ENCODE data around the gene HNRNPA1. TPM values are rescaled to one million over a fixed set of nuclear protein-coding genes. Genes with fewer than 3 reads are reported as not detected.
"Not testable (repeated sequence)": the region's sequence is repeated elsewhere in the genome, so short reads cannot be mapped to it uniquely, and the experiment has no call there.

Gene HNRNPA1
- total and polyA plus RNA-seq, 5 donors from 2014 or later, result 750 to 1,288 (median 852) TPM

GRCh38 chr12:54325442-54326109 lies 45.0 kb downstream of the HNRNPA1 start:
- not testable (repeated sequence) for H3K36me3 Mint-ChIP-seq; H3K27me3 ChIP-seq (ENCODE audit: control insufficient read depth, insufficient read depth, low read length); ATAC-seq (ENCODE audit: low read depth in 2 of 2); H3K9me3 Mint-ChIP-seq; H3K27me3 Mint-ChIP-seq; H3K36me3 ChIP-seq (ENCODE audit: control insufficient read depth, insufficient read depth, low read length); DNase-seq; H3K9me3 ChIP-seq (ENCODE audit: control insufficient read depth in 2 of 2, low read length in 2 of 2)
- H3K4me3 ChIP-seq (ENCODE audit: low read depth, low read length), result peak overlapping the region; percentile 96
- H3K4me1 ChIP-seq (ENCODE audit: control insufficient read depth, insufficient read depth, low read length, poor library complexity, severe bottlenecking), result peaks cover 36% of the 10 kb centered on the region
- peak overlapping the region; percentile 93 to 100 (median 99) for H3K4me3 Mint-ChIP-seq
- H3K27ac Mint-ChIP-seq, result peak overlapping the region; percentile 94 to 100 (median 98)
- peaks cover 10 to 51% (median 37%) of the 10 kb centered on the region in 4 donors for H3K4me1 Mint-ChIP-seq
- H3K27ac ChIP-seq (ENCODE audit: insufficient read depth, low read length, poor library complexity, severe bottlenecking), result peak overlapping the region; percentile 65

GRCh38 chr12:54328595-54329337 lies 48.2 kb downstream of the HNRNPA1 start:
- Mint-ChIP-seq H3K36me3 (peaks cover 10% of the 10 kb centered on the region), H3K9me3 (no peaks in the 10 kb centered on the region), H3K4me1 (peaks cover 13 to 75% (median 55%) of the 10 kb centered on the region in 4 donors), H3K27ac (peak overlapping the region; percentile 3 to 92 (median 37)), H3K27me3 (peaks cover 7% of the 10 kb centered on the region), H3K4me3 (peak overlapping the region in 2 of 4 donors; percentile 57 to 76)
- ATAC-seq (ENCODE audit: low read depth in 2 of 2) (no peak), DNase-seq (no peak)
- Histone ChIP-seq H3K27ac (ENCODE audit: insufficient read depth, low read length, poor library complexity, severe bottlenecking) (no peak overlapping the region), H3K4me1 (ENCODE audit: control insufficient read depth, insufficient read depth, low read length, poor library complexity, severe bottlenecking) (peaks cover 58% of the 10 kb centered on the region), H3K4me3 (ENCODE audit: low read depth, low read length) (no peak overlapping the region), H3K27me3 (ENCODE audit: control insufficient read depth, insufficient read depth, low read length) (no peaks in the 10 kb centered on the region), H3K9me3 (ENCODE audit: control insufficient read depth in 2 of 2, low read length in 2 of 2) (no peaks in the 10 kb centered on the region), H3K36me3 (ENCODE audit: control insufficient read depth, insufficient read depth, low read length) (peaks cover 3% of the 10 kb centered on the region)

GRCh38 chr12:54329759-54330158 lies 49.2 kb downstream of the HNRNPA1 start:
- Mint-ChIP-seq H3K4me1 (peaks cover 13 to 76% (median 49%) of the 10 kb centered on the region in 4 donors), H3K36me3 (peaks cover 10% of the 10 kb centered on the region), H3K4me3 (peak overlapping the region in 1 of 4 donors; percentile 20), H3K27ac (peak overlapping the region in 1 of 3 donors; percentile 92), H3K27me3 (peaks cover 4% of the 10 kb centered on the region), H3K9me3 (no peaks in the 10 kb centered on the region)
- peaks cover 3% of the 10 kb centered on the region for H3K36me3 ChIP-seq (ENCODE audit: control insufficient read depth, insufficient read depth, low read length)
- no peak for DNase-seq
- H3K4me1 ChIP-seq (ENCODE audit: control insufficient read depth, insufficient read depth, low read length, poor library complexity, severe bottlenecking), result peaks cover 56% of the 10 kb centered on the region
- H3K27me3 ChIP-seq (ENCODE audit: control insufficient read depth, insufficient read depth, low read length), result no peaks in the 10 kb centered on the region
- no peak overlapping the region for H3K4me3 ChIP-seq (ENCODE audit: low read depth, low read length)
- H3K27ac ChIP-seq (ENCODE audit: insufficient read depth, low read length, poor library complexity, severe bottlenecking), result no peak overlapping the region
- no peaks in the 10 kb centered on the region for H3K9me3 ChIP-seq (ENCODE audit: control insufficient read depth in 2 of 2, low read length in 2 of 2)
- ATAC-seq (ENCODE audit: low read depth in 2 of 2), result no peak

GRCh38 chr12:54330442-54330841 lies 49.9 kb downstream of the HNRNPA1 start:
- peaks cover 54% of the 10 kb centered on the region for H3K4me1 ChIP-seq (ENCODE audit: control insufficient read depth, insufficient read depth, low read length, poor library complexity, severe bottlenecking)
- H3K4me3 ChIP-seq (ENCODE audit: low read depth, low read length), result peak overlapping the region; percentile 46
- ATAC-seq (ENCODE audit: low read depth in 2 of 2) (no peak), DNase-seq (no peak)
- H3K27ac ChIP-seq (ENCODE audit: insufficient read depth, low read length, poor library complexity, severe bottlenecking), result peak overlapping the region; percentile 59
- peaks cover 6% of the 10 kb centered on the region for H3K36me3 Mint-ChIP-seq
- H3K9me3 ChIP-seq (ENCODE audit: control insufficient read depth in 2 of 2, low read length in 2 of 2), result no peaks in the 10 kb centered on the region
- peaks cover 3% of the 10 kb centered on the region for H3K36me3 ChIP-seq (ENCODE audit: control insufficient read depth, insufficient read depth, low read length)
- H3K4me3 Mint-ChIP-seq, result peak overlapping the region; percentile 5 to 84 (median 12)
- H3K27ac Mint-ChIP-seq, result peak overlapping the region; percentile 82 to 92 (median 87)
- no peaks in the 10 kb centered on the region for H3K27me3 Mint-ChIP-seq
- peaks cover 10 to 70% (median 46%) of the 10 kb centered on the region in 4 donors for H3K4me1 Mint-ChIP-seq
- H3K27me3 ChIP-seq (ENCODE audit: control insufficient read depth, insufficient read depth, low read length), result no peaks in the 10 kb centered on the region
- H3K9me3 Mint-ChIP-seq, result no peaks in the 10 kb centered on the region

- no peaks in the 10 kb centered on the region for H3K27me3 Mint-ChIP-seq
Measured at GRCh38 chr12:54331461-54331860, 50.9 kb downstream of the HNRNPA1 start.

GRCh38 chr12:54333420-54334034 lies 53.0 kb downstream of the HNRNPA1 start:
- Mint-ChIP-seq H3K27me3 (no peaks in the 10 kb centered on the region), H3K9me3 (no peaks in the 10 kb centered on the region), H3K4me1 (peaks cover 21 to 72% (median 49%) of the 10 kb centered on the region in 4 donors), H3K27ac (peak overlapping the region in 1 of 3 donors; percentile 60), H3K36me3 (peaks cover 9% of the 10 kb centered on the region), H3K4me3 (no peak overlapping the region)
- Histone ChIP-seq H3K4me1 (ENCODE audit: control insufficient read depth, insufficient read depth, low read length, poor library complexity, severe bottlenecking) (peaks cover 43% of the 10 kb centered on the region), H3K4me3 (ENCODE audit: low read depth, low read length) (no peak overlapping the region), H3K27me3 (ENCODE audit: control insufficient read depth, insufficient read depth, low read length) (no peaks in the 10 kb centered on the region), H3K9me3 (ENCODE audit: control insufficient read depth in 2 of 2, low read length in 2 of 2) (no peaks in the 10 kb centered on the region), H3K27ac (ENCODE audit: insufficient read depth, low read length, poor library complexity, severe bottlenecking) (no peak overlapping the region), H3K36me3 (ENCODE audit: control insufficient read depth, insufficient read depth, low read length) (peaks cover 6% of the 10 kb centered on the region)
- DNase-seq (no peak), ATAC-seq (ENCODE audit: low read depth in 2 of 2) (no peak)

More at GRCh38 chr12:54331461-54331860, 50.9 kb downstream of the HNRNPA1 start:
- no peaks in the 10 kb centered on the region for H3K9me3 Mint-ChIP-seq
- peak overlapping the region; percentile 60 for H3K27ac ChIP-seq (ENCODE audit: insufficient read depth, low read length, poor library complexity, severe bottlenecking)
- H3K36me3 ChIP-seq (ENCODE audit: control insufficient read depth, insufficient read depth, low read length), result peaks cover 4% of the 10 kb centered on the region
- H3K27ac Mint-ChIP-seq, result peak overlapping the region; percentile 66 to 92 (median 92)
- H3K36me3 Mint-ChIP-seq, result peaks cover 6% of the 10 kb centered on the region
- peak overlapping the region in 3 of 4 donors; percentile 27 to 56 (median 36) for H3K4me3 Mint-ChIP-seq
- DNase-seq (no peak), ATAC-seq (ENCODE audit: low read depth in 2 of 2) (no peak)
- peak overlapping the region; percentile 40 for H3K4me3 ChIP-seq (ENCODE audit: low read depth, low read length)
- no peaks in the 10 kb centered on the region for H3K9me3 ChIP-seq (ENCODE audit: control insufficient read depth in 2 of 2, low read length in 2 of 2)
- peaks cover 10 to 70% (median 49%) of the 10 kb centered on the region in 4 donors for H3K4me1 Mint-ChIP-seq
- no peaks in the 10 kb centered on the region for H3K27me3 ChIP-seq (ENCODE audit: control insufficient read depth, insufficient read depth, low read length)
- H3K4me1 ChIP-seq (ENCODE audit: control insufficient read depth, insufficient read depth, low read length, poor library complexity, severe bottlenecking), result peaks cover 46% of the 10 kb centered on the region
